Measurements from ENCODE around the gene HEMK1. TPM values are rescaled to one million over a fixed set of nuclear protein-coding genes. Genes with fewer than 3 reads are reported as not detected.
A peak's percentile ranks its signal among the peaks of the same experiment; 100 is the strongest.

The HEMK1 gene
- total RNA-seq, 1 donor from 2014 or later: 7.8 TPM

- no peaks in the 10 kb centered on the region for H3K9me3 ChIP-seq (ENCODE audit: control insufficient read depth in 3 of 3, low read length in 3 of 3)
- no peaks in the 10 kb centered on the region for H3K27me3 ChIP-seq (ENCODE audit: control insufficient read depth in 3 of 3, insufficient read depth in 3 of 3, low read length in 3 of 3)
- no peak overlapping the region for H3K27ac ChIP-seq (ENCODE audit: low read depth, low read length)
- H3K36me3 ChIP-seq (ENCODE audit: control insufficient read depth in 3 of 3, insufficient read depth in 3 of 3, low read length in 3 of 3): peaks cover 4 to 17% (median 4%) of the 10 kb centered on the region in 3 donors
- peaks cover 12 to 14% (median 14%) of the 10 kb centered on the region in 3 donors for H3K4me1 ChIP-seq (ENCODE audit: control insufficient read depth in 3 of 3, insufficient read depth in 3 of 3, low read length in 3 of 3)
- H3K4me3 ChIP-seq (ENCODE audit: low read length in 3 of 3): no peak overlapping the region
- no peak overlapping the region for H3K9ac ChIP-seq (ENCODE audit: low read depth in 1 of 3, low read length in 3 of 3)
Measured at GRCh38 chr3:50562861-50563260, 6.5 kb upstream of the HEMK1 start.

DNA sequence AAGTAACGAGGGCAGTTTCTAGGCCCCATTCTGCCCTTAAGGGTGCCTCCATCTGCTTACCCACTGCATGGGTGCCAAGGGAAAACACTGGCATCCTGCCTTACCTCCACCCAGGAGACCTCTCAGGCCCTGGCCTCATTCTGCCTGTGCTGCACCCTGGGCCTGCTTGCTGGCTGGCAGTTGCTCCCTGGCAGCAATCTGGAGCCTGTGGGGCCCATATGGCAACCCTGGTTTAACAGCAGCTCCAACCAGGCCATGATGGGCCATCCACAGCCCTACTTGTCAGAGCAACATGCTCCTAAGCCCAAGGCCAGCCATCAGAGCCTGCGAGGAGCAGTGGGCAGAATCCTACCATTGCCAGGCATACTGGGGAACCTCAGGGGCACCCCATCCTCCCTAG, 5.5 kb upstream of the HEMK1 start:
- no peak overlapping the region for H3K9ac ChIP-seq (ENCODE audit: low read depth in 1 of 3, low read length in 3 of 3)
- no peak overlapping the region for H3K27ac ChIP-seq (ENCODE audit: low read depth, low read length)
- no peaks in the 10 kb centered on the region for H3K27me3 ChIP-seq (ENCODE audit: control insufficient read depth in 3 of 3, insufficient read depth in 3 of 3, low read length in 3 of 3)
- no peak overlapping the region for H3K4me3 ChIP-seq (ENCODE audit: low read length in 3 of 3)
- no peaks in the 10 kb centered on the region for H3K9me3 ChIP-seq (ENCODE audit: control insufficient read depth in 3 of 3, low read length in 3 of 3)
- H3K36me3 ChIP-seq (ENCODE audit: control insufficient read depth in 3 of 3, insufficient read depth in 3 of 3, low read length in 3 of 3): peaks cover 4 to 14% (median 4%) of the 10 kb centered on the region in 3 donors
- H3K4me1 ChIP-seq (ENCODE audit: control insufficient read depth in 3 of 3, insufficient read depth in 3 of 3, low read length in 3 of 3): peaks cover 18 to 21% (median 20%) of the 10 kb centered on the region in 3 donors

GRCh38 chr3:50564321-50564720, 5.0 kb upstream of the HEMK1 start:
- no peaks in the 10 kb centered on the region for H3K9me3 ChIP-seq (ENCODE audit: control insufficient read depth in 3 of 3, low read length in 3 of 3)
- no peaks in the 10 kb centered on the region for H3K27me3 ChIP-seq (ENCODE audit: control insufficient read depth in 3 of 3, insufficient read depth in 3 of 3, low read length in 3 of 3)
- H3K4me1 ChIP-seq (ENCODE audit: control insufficient read depth in 3 of 3, insufficient read depth in 3 of 3, low read length in 3 of 3): peaks cover 18 to 21% (median 20%) of the 10 kb centered on the region in 3 donors
- H3K36me3 ChIP-seq (ENCODE audit: control insufficient read depth in 3 of 3, insufficient read depth in 3 of 3, low read length in 3 of 3): peaks cover 4 to 14% (median 4%) of the 10 kb centered on the region in 3 donors
- H3K27ac ChIP-seq (ENCODE audit: low read depth, low read length): no peak overlapping the region
- no peak overlapping the region for H3K4me3 ChIP-seq (ENCODE audit: low read length in 3 of 3)
- peak overlapping the region in 1 of 3 donors; percentile 16 for H3K9ac ChIP-seq (ENCODE audit: low read depth in 1 of 3, low read length in 3 of 3)

GRCh38 chr3:50567011-50567385, 2.3 kb upstream of the HEMK1 start:
- Histone ChIP-seq H3K36me3 (ENCODE audit: control insufficient read depth in 3 of 3, insufficient read depth in 3 of 3, low read length in 3 of 3) (peaks cover 0 to 8% (median 4%) of the 10 kb centered on the region in 3 donors), H3K4me1 (ENCODE audit: control insufficient read depth in 3 of 3, insufficient read depth in 3 of 3, low read length in 3 of 3) (peaks cover 27 to 36% (median 29%) of the 10 kb centered on the region in 3 donors), H3K27me3 (ENCODE audit: control insufficient read depth in 3 of 3, insufficient read depth in 3 of 3, low read length in 3 of 3) (no peaks in the 10 kb centered on the region), H3K27ac (ENCODE audit: low read depth, low read length) (peak overlapping the region; percentile 85), H3K9me3 (ENCODE audit: control insufficient read depth in 3 of 3, low read length in 3 of 3) (no peaks in the 10 kb centered on the region), H3K9ac (ENCODE audit: low read depth in 1 of 3, low read length in 3 of 3) (peak overlapping the region; percentile 72 to 96 (median 79)), H3K4me3 (ENCODE audit: low read length in 3 of 3) (peak overlapping the region; percentile 97 to 100 (median 99))

DNA sequence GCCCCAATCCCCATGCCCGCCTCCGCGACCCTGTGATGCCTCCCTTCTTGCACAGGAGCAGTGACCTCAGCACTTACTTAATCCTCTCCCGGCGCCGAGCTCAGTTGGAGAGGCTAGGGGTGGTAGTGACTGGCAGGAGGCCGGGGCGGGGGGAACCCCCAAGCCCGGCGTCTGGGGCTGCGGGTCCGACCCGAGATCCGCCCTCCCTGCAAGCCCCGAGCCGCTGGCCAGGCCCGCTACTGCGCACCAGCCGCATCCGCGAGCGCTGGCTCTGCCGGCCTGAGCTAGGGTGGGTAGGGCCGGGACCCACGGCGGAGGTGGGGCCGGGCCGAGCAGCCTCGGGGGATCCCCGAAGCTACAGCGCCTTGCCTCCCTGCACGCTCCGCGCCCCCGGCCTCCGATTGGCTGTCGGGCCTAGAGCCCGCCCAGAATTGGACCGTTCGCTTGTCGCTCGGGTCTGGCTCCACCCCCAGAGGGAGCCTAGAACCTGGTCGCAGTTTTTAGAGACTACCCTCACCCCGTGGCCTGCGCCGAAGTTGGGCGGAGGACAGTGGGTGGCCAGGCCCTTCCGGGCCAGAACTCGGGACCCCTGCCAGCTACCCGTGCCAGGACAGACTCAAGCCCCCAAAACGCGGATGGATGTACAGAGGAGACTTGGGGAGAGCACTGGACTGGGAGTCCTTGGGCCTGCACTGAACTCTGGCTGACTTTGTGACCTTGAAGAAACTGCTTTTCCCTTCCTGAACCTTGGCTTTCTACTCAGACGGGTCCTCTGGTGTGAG, 1.7 kb upstream of the HEMK1 start, which contains the start of gene C3orf18:
TSS of gene C3orf18 (minus strand) at position 362 of the 782 bp plus-strand sequence. CDS start 2,048 bp downstream, outside the sequence.
- Histone ChIP-seq H3K4me3 (ENCODE audit: low read length in 3 of 3) (peak within 1 kb of the TSS; percentile 97 to 100 (median 99)), H3K27me3 (ENCODE audit: control insufficient read depth in 3 of 3, insufficient read depth in 3 of 3, low read length in 3 of 3) (no peaks in the 10 kb centered on the region), H3K27ac (ENCODE audit: low read depth, low read length) (peak within 1 kb of the TSS; percentile 85), H3K9ac (ENCODE audit: low read depth in 1 of 3, low read length in 3 of 3) (peak within 1 kb of the TSS; percentile 79 to 96 (median 94)), H3K4me1 (ENCODE audit: control insufficient read depth in 3 of 3, insufficient read depth in 3 of 3, low read length in 3 of 3) (peaks cover 32 to 40% (median 34%) of the 10 kb centered on the region in 3 donors), H3K36me3 (ENCODE audit: control insufficient read depth in 3 of 3, insufficient read depth in 3 of 3, low read length in 3 of 3) (peaks cover 0 to 9% (median 4%) of the 10 kb centered on the region in 3 donors), H3K9me3 (ENCODE audit: control insufficient read depth in 3 of 3, low read length in 3 of 3) (no peaks in the 10 kb centered on the region)

DNA sequence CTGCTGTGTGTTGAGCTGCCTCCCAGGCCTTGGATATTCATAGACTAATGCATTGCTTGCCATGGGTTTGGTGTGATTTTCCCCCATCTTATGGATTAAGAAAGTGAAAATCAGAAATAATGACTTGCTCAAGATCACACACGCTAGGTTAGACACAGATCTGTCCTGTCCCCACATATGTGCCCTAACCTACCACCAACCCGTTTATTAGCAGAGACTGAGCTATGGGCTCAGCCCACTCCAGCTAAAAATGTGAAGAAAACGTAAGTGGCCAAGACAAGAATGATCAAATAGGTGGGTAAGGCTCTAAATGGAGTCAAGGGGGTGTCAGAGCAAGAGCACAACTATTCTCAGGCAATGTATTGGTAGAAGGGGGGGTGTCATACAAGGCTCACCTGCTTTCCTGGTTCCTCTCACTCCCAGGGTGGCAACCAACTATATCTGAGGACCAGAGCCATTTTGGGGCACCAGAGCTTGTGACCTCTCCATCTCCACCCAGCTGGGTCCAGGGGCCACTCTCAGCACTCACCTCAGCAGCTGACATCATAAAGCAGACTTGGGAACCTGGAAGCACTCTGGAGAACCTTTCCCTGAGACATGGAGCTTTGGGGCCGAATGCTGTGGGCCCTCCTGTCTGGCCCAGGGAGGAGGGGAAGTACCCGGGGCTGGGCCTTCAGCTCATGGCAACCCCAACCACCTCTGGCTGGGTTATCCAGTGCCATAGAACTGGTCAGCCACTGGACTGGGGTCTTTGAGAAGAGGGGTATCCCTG, 1.4 kb downstream of the HEMK1 start:
- H3K4me1 ChIP-seq (ENCODE audit: control insufficient read depth in 3 of 3, insufficient read depth in 3 of 3, low read length in 3 of 3): peaks cover 36 to 62% (median 40%) of the 10 kb centered on the region in 3 donors
- H3K4me3 ChIP-seq (ENCODE audit: low read length in 3 of 3): peak overlapping the region in 2 of 3 donors; percentile 17 to 100
- no peak overlapping the region for H3K27ac ChIP-seq (ENCODE audit: low read depth, low read length)
- H3K27me3 ChIP-seq (ENCODE audit: control insufficient read depth in 3 of 3, insufficient read depth in 3 of 3, low read length in 3 of 3): no peaks in the 10 kb centered on the region
- peak overlapping the region in 2 of 3 donors; percentile 94 to 95 for H3K9ac ChIP-seq (ENCODE audit: low read depth in 1 of 3, low read length in 3 of 3)
- peaks cover 3 to 13% (median 11%) of the 10 kb centered on the region in 3 donors for H3K36me3 ChIP-seq (ENCODE audit: control insufficient read depth in 3 of 3, insufficient read depth in 3 of 3, low read length in 3 of 3)
- no peaks in the 10 kb centered on the region for H3K9me3 ChIP-seq (ENCODE audit: control insufficient read depth in 3 of 3, low read length in 3 of 3)

DNA sequence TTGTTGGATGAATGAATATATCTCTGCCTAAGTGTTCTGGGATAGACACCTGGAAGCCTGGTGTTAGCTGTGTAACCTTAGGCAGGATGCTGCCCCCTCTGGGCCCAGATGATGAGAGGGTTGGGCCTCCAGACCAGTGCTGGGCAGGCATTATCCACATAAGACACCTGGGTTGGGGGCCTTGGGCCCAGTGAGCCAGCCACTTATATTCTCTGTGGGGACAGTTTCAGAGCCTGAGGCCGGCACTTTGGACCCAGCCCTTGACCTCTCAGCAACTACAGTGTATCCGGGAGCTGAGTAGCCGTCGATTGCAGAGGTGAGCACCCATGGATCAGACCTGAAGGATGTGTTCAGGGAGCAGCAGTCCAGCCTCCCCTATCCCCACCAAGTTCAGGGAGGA, 2.2 kb downstream of the HEMK1 start:
- H3K27ac ChIP-seq (ENCODE audit: low read depth, low read length): no peak overlapping the region
- H3K9ac ChIP-seq (ENCODE audit: low read depth in 1 of 3, low read length in 3 of 3): no peak overlapping the region
- H3K27me3 ChIP-seq (ENCODE audit: control insufficient read depth in 3 of 3, insufficient read depth in 3 of 3, low read length in 3 of 3): no peaks in the 10 kb centered on the region
- H3K36me3 ChIP-seq (ENCODE audit: control insufficient read depth in 3 of 3, insufficient read depth in 3 of 3, low read length in 3 of 3): peaks cover 4 to 13% (median 11%) of the 10 kb centered on the region in 3 donors
- H3K4me3 ChIP-seq (ENCODE audit: low read length in 3 of 3): no peak overlapping the region
- H3K4me1 ChIP-seq (ENCODE audit: control insufficient read depth in 3 of 3, insufficient read depth in 3 of 3, low read length in 3 of 3): peaks cover 32 to 59% (median 37%) of the 10 kb centered on the region in 3 donors
- H3K9me3 ChIP-seq (ENCODE audit: control insufficient read depth in 3 of 3, low read length in 3 of 3): no peaks in the 10 kb centered on the region

DNA sequence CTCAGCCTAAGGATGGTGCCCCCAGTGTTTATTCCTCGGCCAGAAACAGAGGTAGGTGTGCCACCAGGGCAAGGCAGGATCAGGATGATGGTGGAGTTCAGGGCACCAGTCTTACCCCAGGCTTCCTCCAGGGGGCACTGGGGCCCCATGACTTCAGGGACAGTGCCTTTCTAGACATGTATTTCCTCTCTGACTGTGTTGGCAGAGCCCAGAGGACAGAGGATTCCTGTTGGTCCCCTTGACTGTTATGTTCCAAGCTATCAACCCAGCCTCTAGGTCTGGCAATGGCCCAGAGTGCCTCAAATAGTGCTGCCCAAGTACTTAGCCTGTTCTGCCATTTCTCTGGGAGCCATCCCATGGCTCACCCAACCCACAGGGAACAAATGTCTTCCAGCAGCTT, 2.8 kb downstream of the HEMK1 start:
- Histone ChIP-seq H3K9ac (ENCODE audit: low read depth in 1 of 3, low read length in 3 of 3) (peak overlapping the region in 1 of 3 donors; percentile 40), H3K4me3 (ENCODE audit: low read length in 3 of 3) (no peak overlapping the region), H3K4me1 (ENCODE audit: control insufficient read depth in 3 of 3, insufficient read depth in 3 of 3, low read length in 3 of 3) (peaks cover 27 to 52% (median 30%) of the 10 kb centered on the region in 3 donors), H3K27me3 (ENCODE audit: control insufficient read depth in 3 of 3, insufficient read depth in 3 of 3, low read length in 3 of 3) (no peaks in the 10 kb centered on the region), H3K9me3 (ENCODE audit: control insufficient read depth in 3 of 3, low read length in 3 of 3) (no peaks in the 10 kb centered on the region), H3K27ac (ENCODE audit: low read depth, low read length) (no peak overlapping the region), H3K36me3 (ENCODE audit: control insufficient read depth in 3 of 3, insufficient read depth in 3 of 3, low read length in 3 of 3) (peaks cover 9 to 18% (median 16%) of the 10 kb centered on the region in 3 donors)

DNA sequence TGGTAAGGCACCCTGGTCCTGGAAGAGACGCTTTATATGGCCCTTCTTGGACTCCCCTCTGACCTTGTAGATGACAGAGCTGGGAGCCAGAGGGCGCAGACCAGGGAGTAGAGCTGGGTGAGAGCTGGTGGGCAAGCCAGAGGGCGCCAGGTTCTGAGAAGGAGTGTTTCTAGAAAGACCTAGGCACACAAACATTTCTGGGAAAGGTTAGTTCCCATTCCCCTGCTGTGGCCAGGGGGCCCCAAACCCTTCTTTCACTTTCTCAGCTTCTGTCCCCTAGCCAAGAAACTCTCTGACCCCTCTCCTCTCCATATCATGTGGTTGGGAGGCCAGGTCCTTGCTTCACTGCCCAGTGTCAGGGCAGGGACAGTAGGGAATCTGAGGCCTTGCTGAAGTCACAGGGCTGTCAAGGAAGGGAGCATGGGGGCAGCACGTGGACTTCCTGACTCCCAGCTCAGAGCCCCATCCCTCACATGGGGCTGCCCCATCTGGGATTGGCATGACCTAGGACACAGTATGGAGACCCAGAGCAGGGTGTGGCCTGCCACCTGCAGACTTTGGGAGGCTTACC, 3.6 kb downstream of the HEMK1 start:
- no peak overlapping the region for H3K27ac ChIP-seq (ENCODE audit: low read depth, low read length)
- H3K4me3 ChIP-seq (ENCODE audit: low read length in 3 of 3): no peak overlapping the region
- peaks cover 24 to 48% (median 26%) of the 10 kb centered on the region in 3 donors for H3K4me1 ChIP-seq (ENCODE audit: control insufficient read depth in 3 of 3, insufficient read depth in 3 of 3, low read length in 3 of 3)
- no peaks in the 10 kb centered on the region for H3K27me3 ChIP-seq (ENCODE audit: control insufficient read depth in 3 of 3, insufficient read depth in 3 of 3, low read length in 3 of 3)
- no peak overlapping the region for H3K9ac ChIP-seq (ENCODE audit: low read depth in 1 of 3, low read length in 3 of 3)
- H3K36me3 ChIP-seq (ENCODE audit: control insufficient read depth in 3 of 3, insufficient read depth in 3 of 3, low read length in 3 of 3): peaks cover 14 to 25% (median 23%) of the 10 kb centered on the region in 3 donors
- no peaks in the 10 kb centered on the region for H3K9me3 ChIP-seq (ENCODE audit: control insufficient read depth in 3 of 3, low read length in 3 of 3)

Measured in skeletal muscle tissue (tissue), 4 donors.